Testis (tissue), 3 donors: ENCODE measurements around the gene LUZP2. TPM values are rescaled to one million over a fixed set of nuclear protein-coding genes. Genes with fewer than 3 reads are reported as not detected.

Experiments used
- DNase-seq: peaks from one replicate; pipeline ENCODE4 v3.0.0-alpha.2; 2019
- H3K27ac ChIP-seq, 2 donors: fragments of 200-600 bp; sonication (generic); one replicate each; pipeline ENCODE4 v1.5.1; 2019
- H3K27me3 ChIP-seq: fragments of 200-600 bp; sonication (generic); one replicate; pipeline ENCODE4 v1.5.1; 2019
- H3K36me3 ChIP-seq: fragments of 200-600 bp; sonication (generic); one replicate; pipeline ENCODE4 v1.5.1; 2017; ENCODE audit warnings: low read depth; ENCODE audit errors: missing control alignments
- H3K4me1 ChIP-seq: fragments of 200-600 bp; sonication (generic); one replicate; pipeline ENCODE4 v1.5.1; 2019
- H3K4me3 ChIP-seq, 2 donors: fragments of 200-600 bp; sonication (generic); one replicate each; pipeline ENCODE4 v1.5.1; 2017 to 2019
- H3K9me3 ChIP-seq: fragments of 200-600 bp; sonication (generic); one replicate; pipeline ENCODE4 v1.5.1; 2017
- POLR2A ChIP-seq: fragments of 450-650 bp; IDR thresholded peaks from one replicate; pipeline ENCODE4 v1.6.1; 2017; ENCODE audit warnings: antibody characterized with exemption, mild to moderate bottlenecking, moderate library complexity
- WGBS, 2 donors: methylation state at CpG; one replicate each; pipeline ENCODE4 v1.1.5; 2018; 5-methylcytosine and 5-hydroxymethylcytosine counted together
- intact Hi-C: fragments of 100-400 bp; cut with DNase I; formaldehyde crosslinking; loops from one replicate; pipeline ENCODE4 v1.15.1; 2023; ENCODE audit warnings: low total_unique reads
- polyA plus RNA-seq: library from polyadenylated mRNA; stranded (reverse); fragments of 350-450 nt; fragmentation: Illumina TruSeq; extraction: RNeasy Lipid Tissue Mini Kit (QIAGEN cat#74804); gene quantifications from one replicate; pipeline ENCODE4 v1.2.3, GENCODE V29; 2014; ENCODE audit warnings: low read depth, low replicate concordance; ENCODE audit not compliant: insufficient read depth
- total RNA-seq, 2 donors: library from RNA; depleted of rRNA; stranded (reverse); fragments of >200 nt; gene quantifications; one replicate each; pipeline ENCODE4 v1.2.3, GENCODE V29; 2016
- TF ChIP-seq, protein P1 (sequence below), 3 experiments: fragments of 450-650 bp in 2 of 3; fragments of 200-600 bp in 1 of 3; sonication (generic) in 1 of 3; IDR thresholded peaks; one replicate each; pipeline ENCODE4 v1.5.1; 2016 to 2019; ENCODE audit warnings: antibody characterized with exemption in 3 of 3, mild to moderate bottlenecking in 2 of 3, moderate library complexity in 1 of 3

The LUZP2 gene
- total and polyA plus RNA-seq, 3 donors from 2014 or later: 0.63 to 0.98 (median 0.74) TPM

GRCh38 chr11:24617856-24618255, 121.0 kb downstream of the LUZP2 start:
- H3K27me3 ChIP-seq: no peaks in the 10 kb centered on the region
- intact Hi-C loops: no loop called here
- H3K4me3 ChIP-seq: no peak overlapping the region
- H3K9me3 ChIP-seq: no peaks in the 10 kb centered on the region
- TF ChIP-seq, protein P1, sequence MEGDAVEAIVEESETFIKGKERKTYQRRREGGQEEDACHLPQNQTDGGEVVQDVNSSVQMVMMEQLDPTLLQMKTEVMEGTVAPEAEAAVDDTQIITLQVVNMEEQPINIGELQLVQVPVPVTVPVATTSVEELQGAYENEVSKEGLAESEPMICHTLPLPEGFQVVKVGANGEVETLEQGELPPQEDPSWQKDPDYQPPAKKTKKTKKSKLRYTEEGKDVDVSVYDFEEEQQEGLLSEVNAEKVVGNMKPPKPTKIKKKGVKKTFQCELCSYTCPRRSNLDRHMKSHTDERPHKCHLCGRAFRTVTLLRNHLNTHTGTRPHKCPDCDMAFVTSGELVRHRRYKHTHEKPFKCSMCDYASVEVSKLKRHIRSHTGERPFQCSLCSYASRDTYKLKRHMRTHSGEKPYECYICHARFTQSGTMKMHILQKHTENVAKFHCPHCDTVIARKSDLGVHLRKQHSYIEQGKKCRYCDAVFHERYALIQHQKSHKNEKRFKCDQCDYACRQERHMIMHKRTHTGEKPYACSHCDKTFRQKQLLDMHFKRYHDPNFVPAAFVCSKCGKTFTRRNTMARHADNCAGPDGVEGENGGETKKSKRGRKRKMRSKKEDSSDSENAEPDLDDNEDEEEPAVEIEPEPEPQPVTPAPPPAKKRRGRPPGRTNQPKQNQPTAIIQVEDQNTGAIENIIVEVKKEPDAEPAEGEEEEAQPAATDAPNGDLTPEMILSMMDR (IDR thresholded peaks at IDR 0.05): no peak
- TF ChIP-seq POLR2A: no peak
- whole genome bisulfite sequencing, 2 donors: 86 to 90% methylated on average over 1 of the region's 1 CpG
- H3K36me3 ChIP-seq: no peaks in the 10 kb centered on the region
- DNase-seq: no peak
- H3K4me1 ChIP-seq: no peaks in the 10 kb centered on the region
- no peak overlapping the region for H3K27ac ChIP-seq

GRCh38 chr11:24619900-24620299, 123.0 kb downstream of the LUZP2 start:
- no peak overlapping the region for H3K27ac ChIP-seq
- no peak for TF ChIP-seq POLR2A
- TF ChIP-seq, protein P1 (IDR thresholded peaks at IDR 0.05): no peak
- H3K27me3 ChIP-seq: no peaks in the 10 kb centered on the region
- no peaks in the 10 kb centered on the region for H3K36me3 ChIP-seq
- no peaks in the 10 kb centered on the region for H3K9me3 ChIP-seq
- intact Hi-C loops: no loop called here
- DNase-seq: no peak
- no peaks in the 10 kb centered on the region for H3K4me1 ChIP-seq
- no peak overlapping the region for H3K4me3 ChIP-seq
- 51 to 69% methylated on average over 1 of the region's 1 CpG for WGBS, 2 donors

DNA sequence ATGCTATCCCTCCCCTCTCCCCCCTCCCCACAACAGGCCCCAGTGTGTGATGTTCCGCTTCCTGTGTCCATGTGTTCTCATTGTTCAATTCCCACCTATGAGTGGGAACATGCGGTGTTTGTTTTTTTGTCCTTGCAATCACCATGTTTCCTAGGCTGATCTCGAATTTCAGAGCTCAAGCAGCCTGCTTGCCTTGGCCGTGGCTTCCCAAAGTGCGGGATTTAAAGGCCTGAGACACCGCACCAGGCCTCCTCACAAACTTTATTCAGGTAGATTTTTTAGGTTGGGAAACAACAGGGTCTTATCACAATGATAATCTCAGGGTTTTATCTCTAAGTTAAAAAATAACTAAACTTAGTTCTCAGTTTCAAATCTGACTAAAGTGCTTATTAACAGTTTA, 125.4 kb downstream of the LUZP2 start:
- Histone ChIP-seq H3K4me1 (no peaks in the 10 kb centered on the region), H3K9me3 (no peaks in the 10 kb centered on the region), H3K27ac (no peak overlapping the region), H3K27me3 (no peaks in the 10 kb centered on the region), H3K36me3 (no peaks in the 10 kb centered on the region), H3K4me3 (no peak overlapping the region)
- DNase-seq: no peak
- WGBS, 2 donors: 71 to 83% methylated on average over 6 of the region's 6 CpGs
- intact Hi-C loops: no loop called here
- TF ChIP-seq, protein P1 (IDR thresholded peaks at IDR 0.05): no peak
- no peak for TF ChIP-seq POLR2A

DNA sequence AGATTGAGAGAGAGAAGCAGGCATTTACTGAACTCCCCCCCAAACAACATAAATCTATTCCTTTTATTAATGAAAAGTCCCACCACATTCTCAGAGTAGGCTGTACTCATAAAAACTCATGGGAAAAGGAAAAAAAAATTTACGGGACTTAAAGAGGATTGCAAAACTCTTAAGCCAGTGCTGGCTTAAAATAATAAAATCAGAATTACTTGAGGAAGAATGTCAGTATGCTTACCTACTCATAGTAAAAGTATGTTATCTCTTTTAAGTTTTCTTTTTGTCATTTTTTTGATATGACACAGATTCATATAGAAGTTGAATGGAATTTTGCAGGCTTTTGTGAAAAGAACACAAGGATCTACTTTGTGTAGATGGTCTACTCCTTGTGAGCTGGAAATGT, 126.3 kb downstream of the LUZP2 start:
- no peak for DNase-seq
- H3K27me3 ChIP-seq: no peaks in the 10 kb centered on the region
- no peaks in the 10 kb centered on the region for H3K36me3 ChIP-seq
- no peak overlapping the region for H3K4me3 ChIP-seq
- 38 to 78% methylated on average over 1 of the region's 1 CpG for WGBS, 2 donors
- no peaks in the 10 kb centered on the region for H3K4me1 ChIP-seq
- intact Hi-C loops: no loop called here
- H3K27ac ChIP-seq: no peak overlapping the region
- TF ChIP-seq POLR2A: no peak
- TF ChIP-seq, protein P1 (IDR thresholded peaks at IDR 0.05): no peak
- H3K9me3 ChIP-seq: no peaks in the 10 kb centered on the region

GRCh38 chr11:24624432-24624831, 127.6 kb downstream of the LUZP2 start:
- H3K4me1 ChIP-seq: no peaks in the 10 kb centered on the region
- no peaks in the 10 kb centered on the region for H3K36me3 ChIP-seq
- no peaks in the 10 kb centered on the region for H3K27me3 ChIP-seq
- 82 to 91% methylated on average over 2 of the region's 2 CpGs for WGBS, 2 donors
- no peak for DNase-seq
- no peak overlapping the region for H3K27ac ChIP-seq
- TF ChIP-seq, protein P1 (IDR thresholded peaks at IDR 0.05): no peak
- TF ChIP-seq POLR2A: no peak
- H3K4me3 ChIP-seq: no peak overlapping the region
- intact Hi-C loops: no loop called here
- no peaks in the 10 kb centered on the region for H3K9me3 ChIP-seq
